ENCODE results near the gene NAXD.
"Not testable (repeated sequence)": the region's sequence is repeated elsewhere in the genome, so short reads cannot be mapped to it uniquely, and the experiment has no call there.

Gene NAXD

DNA sequence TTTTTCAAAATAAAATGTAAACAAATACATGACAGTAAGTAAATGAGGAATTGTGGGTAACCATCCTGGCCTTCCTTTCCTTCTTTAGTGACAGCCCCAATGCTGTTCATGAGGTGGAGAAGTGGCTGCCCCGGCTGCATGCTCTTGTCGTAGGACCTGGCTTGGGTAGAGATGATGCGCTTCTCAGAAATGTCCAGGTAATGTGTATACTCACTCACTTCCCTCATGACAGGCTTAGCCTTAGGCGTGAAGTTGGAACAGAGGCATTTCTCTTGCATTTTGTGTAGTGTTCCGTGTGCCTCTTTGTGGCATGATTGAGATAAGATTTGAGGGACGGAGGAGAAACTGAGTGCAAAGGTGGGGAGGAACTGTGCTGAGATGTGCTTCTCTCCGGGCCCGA is 12.0 kb downstream of the NAXD start:
- FAIRE-seq (no peak), DNase-seq (ENCODE audit: extremely low spot score, insufficient read length, low read depth) (no peak)

DNA sequence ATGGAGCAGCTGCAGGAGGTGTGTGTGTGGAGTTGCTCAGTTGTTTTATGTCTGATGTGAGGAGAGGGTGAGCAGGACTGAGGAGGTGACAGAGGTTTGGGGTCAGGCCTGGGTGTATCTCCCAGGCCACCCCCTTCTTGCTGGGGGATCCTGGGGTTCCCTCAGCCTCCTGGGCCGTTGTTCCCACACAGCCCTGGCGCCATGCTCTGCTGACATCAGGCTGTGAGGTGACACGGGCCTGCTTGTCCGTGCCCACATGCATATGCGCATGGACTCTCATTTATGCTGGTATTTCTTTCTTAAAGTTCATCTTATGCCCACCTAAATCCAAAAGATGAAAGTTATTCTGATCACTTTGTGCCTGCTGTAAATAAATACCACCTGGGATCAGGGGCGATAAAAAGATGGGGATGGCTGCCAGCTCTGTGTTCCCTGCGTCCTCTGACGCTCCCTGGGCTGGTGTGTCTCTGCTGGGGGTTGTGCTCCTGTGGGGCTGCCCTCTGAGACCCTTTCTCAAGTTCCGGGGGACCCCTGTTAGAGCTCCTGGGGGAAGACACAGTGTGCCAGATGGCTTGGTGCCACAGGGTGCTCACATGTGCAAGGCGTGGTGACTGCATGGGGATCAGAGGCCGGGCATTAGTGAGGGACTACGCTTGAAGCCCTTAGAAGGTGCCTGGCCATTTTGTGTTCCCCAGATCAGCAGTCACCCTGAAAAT is 12.6 kb downstream of the NAXD start:
- FAIRE-seq = no peak
- DNase-seq (ENCODE audit: extremely low spot score, insufficient read length, low read depth) = no peak

DNA sequence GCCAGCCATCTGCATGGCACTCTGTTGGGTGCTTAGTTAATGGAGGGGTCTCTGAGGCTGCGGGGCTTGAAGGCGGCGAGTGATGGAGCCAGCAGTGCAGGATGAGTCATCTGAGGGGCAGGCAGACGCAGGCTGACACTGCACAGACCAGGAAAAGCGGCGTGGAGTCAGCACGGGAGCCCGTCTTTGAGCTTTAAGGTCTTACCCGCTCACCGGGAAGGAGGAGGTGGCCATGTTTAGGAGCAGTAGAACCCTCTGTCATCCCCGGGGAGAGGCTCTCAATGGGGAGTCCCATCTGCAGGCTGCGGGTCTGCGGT is 13.1 kb downstream of the NAXD start:
- FAIRE-seq = no peak
- no peak for DNase-seq (ENCODE audit: extremely low spot score, insufficient read length, low read depth)

DNA sequence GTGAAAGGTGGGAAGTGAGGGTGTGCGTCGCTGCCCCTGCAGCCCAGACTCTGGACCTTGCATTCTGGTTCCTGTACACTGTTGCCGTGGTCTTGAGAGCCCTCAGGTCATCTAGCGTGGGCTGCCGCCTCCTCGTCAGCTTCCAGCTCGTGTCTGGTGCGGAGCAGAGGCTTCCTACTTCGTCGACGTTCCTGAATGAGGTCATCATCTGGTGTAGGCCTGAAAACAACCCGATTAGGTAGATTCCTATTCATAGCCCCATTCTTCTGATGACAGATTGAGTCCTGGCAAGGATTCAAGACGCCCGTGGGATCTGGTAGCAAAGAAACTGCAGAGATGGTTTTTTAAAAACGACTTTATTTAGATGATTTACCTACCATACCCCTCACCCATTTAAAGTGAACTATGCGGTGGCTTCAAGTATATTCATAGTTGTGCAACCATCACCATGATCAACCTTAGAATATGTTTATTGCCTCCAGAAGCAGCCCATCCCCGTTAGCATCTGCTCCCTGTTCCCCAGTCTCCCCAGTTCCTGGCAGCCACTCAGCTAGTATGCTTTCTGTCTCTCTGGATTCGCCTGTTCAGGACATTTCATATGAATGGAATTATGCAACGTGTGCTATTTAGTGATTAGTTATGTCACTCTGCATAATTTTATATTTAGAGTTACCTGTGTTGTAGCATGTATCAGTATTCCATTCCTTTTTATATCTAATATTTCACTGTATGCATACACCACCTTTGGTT is 13.8 kb downstream of the NAXD start:
- FAIRE-seq (no peak), DNase-seq (ENCODE audit: extremely low spot score, insufficient read length, low read depth) (no peak)

DNA sequence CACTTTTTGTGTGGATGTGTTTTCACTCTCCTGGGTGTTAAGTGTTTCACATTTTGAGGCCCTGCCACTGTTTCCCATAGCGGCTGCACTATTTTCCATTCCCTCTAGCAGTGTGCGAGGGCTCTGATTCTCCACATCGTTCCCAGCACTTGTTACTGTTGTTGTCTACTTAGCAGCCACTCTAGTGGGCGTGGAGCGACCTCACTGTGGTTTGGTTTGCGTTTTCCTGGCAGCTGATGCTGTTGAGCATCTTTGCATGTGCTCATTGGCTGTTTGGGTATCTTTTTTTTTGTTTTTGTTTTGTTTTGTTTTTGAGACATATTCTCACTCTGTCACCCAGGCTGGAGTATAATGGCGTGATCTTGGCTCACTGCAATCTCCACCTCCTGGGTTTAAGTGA is 14.4 kb downstream of the NAXD start:
- no peak for FAIRE-seq
- DNase-seq (ENCODE audit: extremely low spot score, insufficient read length, low read depth) = no peak

DNA sequence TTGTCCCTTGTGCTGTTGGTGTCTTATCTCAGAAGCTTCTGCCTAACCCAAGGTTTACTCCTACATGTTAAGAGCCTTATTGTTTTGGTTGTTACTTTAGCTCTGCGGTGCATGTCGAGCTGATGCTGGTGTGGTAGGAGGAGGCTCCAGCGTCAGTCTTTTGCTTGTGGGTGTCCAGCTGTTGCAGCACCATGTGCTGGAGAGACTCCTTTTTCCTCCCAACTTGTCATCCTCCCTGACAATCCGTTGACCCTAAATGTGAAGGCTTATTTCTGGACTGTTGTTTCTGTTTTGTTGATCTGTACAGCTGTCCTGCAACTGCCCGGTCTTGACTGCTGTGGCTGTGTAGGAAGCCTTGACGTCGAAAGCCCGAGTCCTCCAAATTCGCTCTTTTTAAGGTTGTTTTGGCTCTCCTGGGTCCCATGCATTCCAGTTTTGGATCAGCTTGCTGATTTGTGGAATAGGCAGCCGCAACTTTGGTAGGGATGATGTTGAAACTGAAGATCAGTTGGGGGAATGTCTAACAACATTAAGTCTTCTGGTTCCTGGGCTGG is 15.3 kb downstream of the NAXD start:
- FAIRE-seq = no peak
- DNase-seq (ENCODE audit: extremely low spot score, insufficient read length, low read depth) = no peak

DNA sequence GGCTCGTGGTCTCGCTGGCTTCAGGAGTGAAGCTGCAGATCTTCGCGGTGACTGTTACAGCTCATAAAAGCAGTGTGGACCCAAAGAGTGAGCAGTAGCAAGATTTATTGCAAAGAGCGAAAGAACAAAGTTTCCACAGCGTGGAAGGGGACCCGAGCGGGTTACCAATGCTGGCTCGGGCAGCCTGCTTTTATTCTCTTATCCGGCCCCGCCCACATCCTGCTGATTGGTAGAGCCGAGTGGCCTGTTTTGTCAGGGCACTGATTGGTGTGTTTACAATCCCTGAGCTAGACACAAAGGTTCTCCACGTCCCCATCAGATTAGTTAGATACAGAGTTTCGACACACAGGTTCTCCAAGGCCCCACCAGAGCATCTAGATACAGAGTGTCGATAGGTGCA is 16.9 kb downstream of the NAXD start:
- not testable (repeated sequence) for DNase-seq (ENCODE audit: extremely low spot score, insufficient read length, low read depth); FAIRE-seq

DNA sequence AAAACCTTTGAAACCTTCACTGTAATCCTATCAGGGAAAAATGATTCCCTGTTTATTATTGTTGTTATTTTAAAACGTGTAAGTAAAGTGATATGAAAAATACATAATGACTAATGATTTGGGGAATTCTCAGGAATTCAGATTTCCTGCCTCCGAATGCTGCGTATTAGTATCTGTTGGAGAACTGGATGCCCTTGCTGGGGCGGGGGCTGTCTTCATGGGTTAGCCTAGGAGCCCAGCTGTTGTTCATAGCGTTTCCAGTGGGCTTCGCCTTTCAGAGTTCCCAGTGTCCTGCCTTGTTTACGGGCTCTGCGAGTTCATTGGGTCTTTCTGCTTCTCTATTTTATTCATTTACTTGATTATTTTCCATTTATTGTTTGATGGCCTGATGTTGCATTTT is 18.4 kb downstream of the NAXD start:
- no peak for DNase-seq (ENCODE audit: extremely low spot score, insufficient read length, low read depth)
- FAIRE-seq = no peak

DNA sequence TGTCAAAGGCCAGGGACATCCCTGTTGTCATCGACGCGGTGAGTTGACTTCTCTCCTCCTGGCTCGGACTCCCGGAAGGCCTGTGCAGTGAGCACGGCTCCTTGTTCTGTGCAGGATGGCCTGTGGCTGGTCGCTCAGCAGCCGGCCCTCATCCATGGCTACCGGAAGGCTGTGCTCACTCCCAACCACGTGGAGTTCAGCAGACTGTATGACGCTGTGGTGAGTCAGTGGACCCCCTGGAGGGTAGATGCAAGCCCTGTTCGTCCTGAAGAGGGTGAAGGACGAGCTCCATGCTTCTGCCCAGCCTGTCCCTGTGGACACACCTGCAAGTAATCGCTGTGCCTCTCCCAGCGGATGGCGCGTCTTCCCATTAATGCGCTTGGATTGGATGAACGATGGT is 19.2 kb downstream of the NAXD start:
- DNase-seq (ENCODE audit: extremely low spot score, insufficient read length, low read depth) = no peak
- no peak for FAIRE-seq

DNA sequence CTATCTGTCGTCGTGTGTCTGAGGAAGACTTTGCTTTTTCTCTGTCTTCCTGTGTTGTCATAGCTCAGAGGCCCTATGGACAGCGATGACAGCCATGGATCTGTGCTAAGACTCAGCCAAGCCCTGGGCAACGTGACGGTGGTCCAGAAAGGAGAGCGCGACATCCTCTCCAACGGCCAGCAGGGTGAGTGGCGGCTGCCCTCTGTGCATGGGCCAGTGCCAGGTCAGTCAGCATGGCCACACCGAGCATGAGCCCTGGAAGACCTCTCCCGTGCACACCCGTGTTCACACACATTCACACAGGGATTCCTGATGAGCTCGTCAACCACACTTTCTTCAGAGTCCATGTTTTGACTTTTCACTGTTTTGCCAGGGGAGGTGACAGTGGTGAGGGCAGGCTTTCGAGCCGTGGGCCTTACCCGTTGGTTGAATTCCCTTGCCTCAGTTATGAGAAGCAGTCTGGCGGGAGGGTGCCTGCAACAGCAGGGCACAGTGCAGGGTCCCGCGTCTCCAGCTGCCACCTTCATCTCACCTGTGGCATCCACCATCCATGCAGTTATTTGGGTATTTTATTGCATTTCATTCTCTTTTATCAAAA is 20.2 kb downstream of the NAXD start:
- FAIRE-seq = no peak
- no peak for DNase-seq (ENCODE audit: extremely low spot score, insufficient read length, low read depth)

DNA sequence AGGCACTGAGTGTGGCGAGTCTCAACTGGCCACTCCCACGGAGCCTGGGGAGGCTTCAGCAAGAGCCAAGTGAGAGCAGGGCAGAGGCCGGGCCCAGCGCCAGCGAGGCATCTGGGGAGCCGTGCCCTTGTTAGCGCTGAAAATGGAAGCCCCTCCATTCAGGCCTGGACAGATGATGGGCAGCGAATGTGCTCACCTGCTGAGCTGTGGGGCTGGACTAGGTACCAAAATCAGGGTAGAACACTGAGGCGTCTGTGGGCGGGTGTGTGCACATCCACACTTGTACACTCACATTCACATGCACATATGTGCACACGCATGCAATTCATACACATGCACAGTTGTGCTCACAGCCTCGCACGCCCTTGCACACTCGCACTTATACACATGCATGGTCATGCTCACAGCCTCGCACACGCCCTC is 20.7 kb downstream of the NAXD start:
- no peak for DNase-seq (ENCODE audit: extremely low spot score, insufficient read length, low read depth)
- no peak for FAIRE-seq

DNA sequence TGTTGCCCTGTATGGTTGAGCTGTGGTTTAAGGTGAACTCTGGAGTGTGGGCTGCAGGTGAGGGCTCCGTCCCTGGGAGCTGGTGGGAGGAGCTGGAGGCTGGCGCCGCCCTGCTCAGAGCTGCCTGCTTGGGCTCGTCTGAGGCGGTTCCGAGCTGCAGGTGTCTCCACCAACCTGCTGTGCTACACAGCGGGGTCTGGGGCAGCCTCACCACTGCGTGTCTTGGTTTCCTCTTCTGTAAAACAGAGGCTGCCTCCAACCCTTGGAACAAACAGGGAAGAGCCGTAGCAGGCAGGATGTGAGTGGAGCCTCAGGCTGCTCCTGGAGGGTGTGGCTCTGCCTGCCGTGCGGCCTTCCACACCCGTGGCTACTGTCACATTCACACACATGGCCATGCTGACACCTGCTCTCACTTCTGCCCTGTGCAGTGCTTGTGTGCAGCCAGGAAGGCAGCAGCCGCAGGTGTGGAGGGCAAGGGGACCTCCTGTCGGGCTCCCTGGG is 21.4 kb downstream of the NAXD start:
- FAIRE-seq (no peak), DNase-seq (ENCODE audit: extremely low spot score, insufficient read length, low read depth) (no peak)

DNA sequence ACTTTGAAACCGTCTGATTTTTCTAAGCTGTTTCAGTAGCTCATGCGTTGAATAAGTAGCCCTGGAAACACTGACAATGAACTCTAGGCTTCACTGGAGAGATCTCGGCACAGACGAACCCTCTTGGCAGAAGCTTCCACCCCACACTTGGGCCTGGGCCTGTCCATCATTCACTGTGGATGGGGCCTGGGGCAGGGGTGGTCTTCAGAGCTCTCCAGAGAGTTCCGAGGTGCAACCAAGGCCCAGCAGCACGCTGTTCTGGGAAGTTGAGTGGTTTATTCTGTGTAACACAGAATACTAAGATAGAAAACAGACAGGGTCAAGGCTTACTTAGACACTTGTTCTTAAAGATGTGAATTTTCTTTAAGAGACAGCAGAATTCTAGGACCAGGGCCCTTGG is 21.9 kb downstream of the NAXD start:
- FAIRE-seq (no peak), DNase-seq (ENCODE audit: extremely low spot score, insufficient read length, low read depth) (no peak)

DNA sequence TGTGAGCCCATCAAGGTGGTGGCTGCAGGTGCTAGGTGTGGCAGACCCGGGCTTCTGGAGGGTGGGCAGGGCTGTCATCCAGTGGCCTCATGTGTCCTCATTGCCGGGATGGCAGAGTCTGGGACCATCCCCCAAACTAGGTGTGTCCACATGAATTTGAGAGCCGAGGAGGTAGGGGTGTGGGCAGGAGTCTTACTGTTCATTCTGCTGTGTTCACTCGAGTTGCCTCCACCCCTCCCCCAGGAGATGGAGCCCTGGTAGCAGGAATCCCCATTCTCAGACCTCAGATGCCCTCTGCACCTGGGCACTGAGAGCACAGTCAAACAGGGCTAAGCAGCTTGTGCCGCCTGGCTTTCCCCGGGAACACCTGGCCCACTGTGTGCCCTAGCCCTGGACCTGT is 22.4 kb downstream of the NAXD start:
- no peak for DNase-seq (ENCODE audit: extremely low spot score, insufficient read length, low read depth)
- FAIRE-seq = no peak

DNA sequence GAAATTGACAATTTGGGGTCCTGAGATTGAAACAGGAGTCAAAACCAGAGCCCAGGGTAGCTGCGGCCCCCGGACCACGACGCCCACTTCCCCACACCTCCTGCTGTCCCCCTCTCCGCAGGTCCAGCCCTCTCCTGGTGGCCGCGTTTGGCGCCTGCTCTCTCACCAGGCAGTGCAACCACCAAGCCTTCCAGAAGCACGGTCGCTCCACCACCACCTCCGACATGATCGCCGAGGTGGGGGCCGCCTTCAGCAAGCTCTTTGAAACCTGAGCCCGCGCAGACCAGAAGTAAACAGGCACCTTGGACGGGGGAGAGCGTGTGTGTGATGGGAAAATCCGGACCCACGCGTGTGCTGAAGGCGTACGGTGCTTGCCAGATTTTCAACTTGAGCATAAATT is 22.9 kb downstream of the NAXD start:
- FAIRE-seq (no peak), DNase-seq (ENCODE audit: extremely low spot score, insufficient read length, low read depth) (no peak)

DNA sequence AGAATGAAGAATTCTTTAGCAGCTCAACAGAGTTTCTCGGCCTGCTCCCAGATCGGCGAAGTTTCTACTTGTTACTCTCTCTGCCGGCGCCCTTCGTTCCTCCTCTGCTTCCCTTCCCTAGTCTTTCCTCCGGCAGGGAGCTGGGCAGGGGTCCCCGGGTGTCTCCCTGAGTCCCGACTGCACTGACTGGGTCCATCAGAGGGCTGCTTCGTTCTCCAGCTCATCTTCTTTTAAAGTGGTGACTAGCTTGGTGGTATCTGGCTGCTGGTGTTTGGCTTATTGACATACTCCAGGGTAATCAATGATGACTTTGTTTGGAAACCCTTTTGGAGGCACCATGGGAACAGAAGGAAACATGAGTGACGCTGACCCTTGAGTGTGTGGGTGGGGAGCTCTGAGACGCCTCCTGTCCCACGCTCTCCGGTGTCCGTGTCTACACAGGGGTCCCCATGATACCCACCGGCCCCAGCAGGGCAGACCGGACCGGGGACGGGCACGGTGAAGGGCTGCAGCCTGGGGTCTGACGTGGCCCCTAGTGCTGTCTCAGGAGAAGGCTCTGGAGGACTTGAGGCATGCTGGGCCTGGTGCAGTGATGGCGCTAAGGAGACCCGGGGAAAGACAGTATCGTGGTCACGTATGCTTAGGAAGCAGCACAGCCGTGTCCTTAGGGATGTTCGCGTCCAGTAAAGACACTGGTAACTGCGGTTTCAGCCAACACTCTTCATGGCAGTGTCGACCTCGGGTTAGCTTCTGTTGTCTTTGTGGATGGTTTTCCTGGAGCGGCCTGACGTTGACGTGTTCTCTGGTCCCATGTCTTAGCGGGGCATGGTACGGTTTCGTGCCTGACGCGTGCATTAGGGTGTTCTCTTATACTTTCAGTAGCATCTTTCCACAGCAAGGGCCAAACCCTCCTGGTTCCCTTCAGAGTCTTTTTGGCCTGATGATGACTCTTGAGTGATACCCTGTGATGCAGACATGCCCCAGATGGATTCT is 23.8 kb downstream of the NAXD start:
- DNase-seq (ENCODE audit: extremely low spot score, insufficient read length, low read depth) (no peak), FAIRE-seq (no peak)

DNA sequence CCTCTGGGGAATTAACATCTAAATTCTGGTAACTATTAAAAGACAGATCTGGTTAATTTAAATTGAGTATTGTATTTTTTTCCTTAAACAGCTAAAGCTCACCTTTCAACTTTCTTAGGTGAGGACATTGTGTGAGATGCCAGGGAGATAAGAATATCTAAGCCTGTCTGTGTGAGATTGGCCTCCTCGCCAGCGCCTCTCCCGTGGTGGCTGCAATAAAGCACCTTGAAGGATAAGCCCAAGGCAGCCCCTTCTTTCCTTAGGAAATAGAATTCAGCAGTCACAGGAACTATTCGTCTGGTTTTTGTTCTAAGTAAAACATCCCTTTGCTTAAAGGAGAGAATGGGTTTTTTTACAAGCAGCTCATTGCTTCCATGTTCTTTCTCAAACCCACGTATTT is 24.6 kb downstream of the NAXD start:
- FAIRE-seq = no peak
- DNase-seq (ENCODE audit: extremely low spot score, insufficient read length, low read depth) = no peak

DNA sequence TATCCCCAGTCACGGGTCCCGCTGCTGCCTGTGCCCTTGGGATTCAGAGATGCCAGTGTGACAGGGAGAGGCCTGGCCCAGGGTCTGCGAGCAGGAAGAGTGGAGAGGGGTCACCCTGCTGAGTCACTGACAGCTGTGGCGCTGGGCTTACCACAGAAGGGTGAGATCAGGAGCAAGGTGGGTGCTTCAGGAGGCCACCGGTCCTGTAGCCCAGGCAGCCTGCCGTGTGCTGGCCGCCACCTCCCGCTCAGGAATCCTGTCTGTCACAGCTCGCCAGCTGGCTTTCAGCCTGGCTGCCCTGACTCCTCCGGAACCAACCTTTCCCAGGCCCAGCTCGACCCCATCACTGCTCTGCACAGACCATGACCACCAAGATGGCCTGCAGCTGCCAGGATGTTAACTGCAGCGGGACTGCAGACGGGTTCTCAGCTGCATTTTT is 25.3 kb downstream of the NAXD start:
- DNase-seq (ENCODE audit: extremely low spot score, insufficient read length, low read depth) (no peak), FAIRE-seq (no peak)

DNA sequence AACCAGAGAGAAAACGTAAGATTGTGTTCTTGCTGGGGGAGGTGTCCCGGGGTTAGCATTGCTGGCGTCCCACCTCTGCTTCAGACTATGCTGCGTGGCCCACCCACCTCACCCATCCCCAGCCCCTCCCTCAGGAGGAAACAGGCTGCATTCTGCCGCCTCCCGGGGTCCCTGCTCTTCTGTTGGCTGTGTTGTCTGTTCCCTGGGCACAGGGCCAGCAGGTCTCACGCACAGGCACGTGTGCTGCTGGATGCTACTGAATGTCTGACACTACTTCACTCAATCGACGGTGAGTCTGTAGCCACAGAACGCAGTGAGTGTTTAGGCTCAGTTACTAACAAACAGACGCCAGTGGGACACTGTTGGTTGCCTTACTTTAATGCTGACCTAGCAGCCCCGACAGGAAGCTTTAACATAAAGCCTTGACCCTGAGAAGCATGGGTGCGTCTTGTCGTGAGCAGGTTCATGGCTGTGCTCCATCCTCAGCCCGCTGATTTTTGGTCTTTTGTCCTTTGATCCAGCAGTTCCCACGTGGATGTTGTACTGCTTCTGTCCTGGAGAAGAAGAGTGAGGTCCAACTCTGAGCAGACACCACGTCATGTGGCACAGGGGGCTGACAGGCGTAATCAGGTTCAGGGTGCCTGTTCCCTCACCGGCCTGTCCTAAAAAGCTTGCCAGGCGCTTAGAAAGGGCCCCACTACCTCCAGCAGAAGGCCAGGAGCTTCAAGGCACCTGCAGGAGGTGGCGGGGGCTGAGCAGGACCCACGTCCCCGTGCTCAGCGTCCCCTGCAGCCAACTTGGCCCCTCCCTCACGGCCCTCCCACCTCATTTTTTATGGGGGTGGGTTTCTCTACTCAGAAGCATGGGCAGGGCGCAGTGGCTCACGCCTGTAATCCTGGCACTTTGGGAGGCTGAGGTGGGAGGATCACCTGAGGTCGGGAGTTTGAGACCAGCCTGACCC is 26.0 kb downstream of the NAXD start:
- DNase-seq (ENCODE audit: extremely low spot score, insufficient read length, low read depth) = no peak
- no peak for FAIRE-seq

Measured in GM18507 (cell line).